GM21717 (cell line): Measurements from ENCODE around the gene DAB1.

Experiments
- ATAC-seq: cut with Tn5 transposase; IDR thresholded peaks from one replicate; pipeline ENCODE4 v1.9.1; 2021; ENCODE audit warnings: mild to moderate bottlenecking, moderate library complexity; ENCODE audit not compliant: unreplicated experiment

The DAB1 gene

DNA sequence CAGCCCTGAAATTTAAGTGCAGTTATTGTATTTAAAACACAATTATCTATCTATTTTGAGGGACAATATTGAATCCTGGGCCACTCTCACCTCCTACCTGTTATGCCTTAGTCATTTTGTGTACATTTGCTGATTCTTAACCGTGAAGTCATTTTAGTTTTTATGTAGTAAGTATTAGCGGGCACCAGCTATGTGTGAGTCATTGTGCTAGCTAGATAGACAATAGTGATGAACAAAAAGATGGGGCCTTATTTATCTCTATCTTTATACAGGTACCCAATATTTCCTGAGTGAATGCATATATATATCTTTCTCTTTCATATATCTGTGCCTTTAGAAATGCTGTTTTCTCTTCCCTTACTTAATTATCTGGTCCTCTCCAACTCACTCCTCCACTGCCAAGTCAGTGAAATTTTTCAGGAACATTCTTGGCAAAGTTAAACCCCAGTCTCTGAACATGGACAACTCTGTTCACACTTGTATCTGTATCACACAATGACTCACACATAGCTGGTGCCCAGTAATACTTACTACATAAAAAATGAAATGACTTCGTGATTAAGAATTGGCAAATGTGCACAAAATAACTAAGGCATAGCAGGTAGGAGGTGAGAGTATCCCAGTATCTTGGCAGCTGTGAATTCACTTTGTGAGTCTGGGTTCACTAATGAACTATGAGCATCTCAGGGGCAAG, 292.0 kb downstream of the DAB1 start:
- no peak for ATAC-seq

DNA sequence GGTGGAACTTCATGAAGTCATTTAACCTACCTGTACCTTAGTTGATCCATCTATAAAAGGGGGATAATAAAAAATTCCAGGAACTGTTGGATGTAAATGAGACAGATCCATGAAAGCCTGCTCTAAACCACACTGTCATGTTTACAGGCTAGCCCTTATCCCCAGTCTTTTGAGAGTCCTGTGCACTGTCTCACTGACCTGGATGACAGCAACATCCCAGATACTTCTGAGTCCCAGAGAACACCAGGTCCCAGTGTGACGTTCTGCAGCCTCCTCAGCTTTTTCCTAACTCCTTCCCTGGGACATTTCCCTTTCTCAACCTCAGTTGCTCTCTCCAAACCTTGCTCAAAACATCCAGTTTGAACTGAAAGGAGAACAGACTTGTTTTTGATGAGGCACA, 292.6 kb downstream of the DAB1 start:
- ATAC-seq = no peak

DNA sequence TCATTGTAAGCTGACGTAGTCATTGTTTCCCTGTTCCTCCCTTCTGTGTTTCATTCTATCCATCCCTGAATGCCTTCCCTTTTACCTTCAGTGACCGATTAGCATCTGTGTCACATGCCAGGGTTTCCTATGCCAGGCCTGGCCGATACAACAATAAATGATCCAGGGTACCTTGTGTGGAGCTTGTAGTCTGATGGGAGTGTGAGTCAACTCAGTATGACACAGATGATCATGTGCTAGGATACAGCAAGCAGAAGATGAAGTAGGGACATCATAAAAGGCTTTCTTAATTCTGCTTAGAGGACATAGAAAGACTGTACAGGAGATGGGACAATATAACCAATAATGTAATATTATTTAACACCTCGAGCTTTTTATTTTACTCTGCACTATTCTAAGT, 294.0 kb downstream of the DAB1 start:
- no peak for ATAC-seq

DNA sequence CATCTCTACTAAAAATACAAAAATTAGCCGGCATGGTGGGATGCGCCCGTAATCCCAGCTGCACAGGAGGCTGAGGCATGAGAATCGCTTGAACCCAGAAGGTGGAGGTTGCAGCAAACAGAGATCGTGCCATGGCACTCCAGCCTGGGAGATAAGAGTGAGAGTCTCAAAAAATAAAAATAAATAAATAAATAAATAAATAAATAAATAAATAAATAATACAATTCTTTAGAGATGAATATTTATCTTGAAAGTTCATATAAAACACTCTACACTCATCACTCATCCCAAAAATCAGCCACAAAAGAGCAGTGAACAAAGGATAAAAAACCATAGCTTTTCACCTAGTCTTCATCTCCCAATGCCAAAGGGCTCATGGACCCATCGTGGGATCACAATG, 295.9 kb downstream of the DAB1 start:
- no peak for ATAC-seq

DNA sequence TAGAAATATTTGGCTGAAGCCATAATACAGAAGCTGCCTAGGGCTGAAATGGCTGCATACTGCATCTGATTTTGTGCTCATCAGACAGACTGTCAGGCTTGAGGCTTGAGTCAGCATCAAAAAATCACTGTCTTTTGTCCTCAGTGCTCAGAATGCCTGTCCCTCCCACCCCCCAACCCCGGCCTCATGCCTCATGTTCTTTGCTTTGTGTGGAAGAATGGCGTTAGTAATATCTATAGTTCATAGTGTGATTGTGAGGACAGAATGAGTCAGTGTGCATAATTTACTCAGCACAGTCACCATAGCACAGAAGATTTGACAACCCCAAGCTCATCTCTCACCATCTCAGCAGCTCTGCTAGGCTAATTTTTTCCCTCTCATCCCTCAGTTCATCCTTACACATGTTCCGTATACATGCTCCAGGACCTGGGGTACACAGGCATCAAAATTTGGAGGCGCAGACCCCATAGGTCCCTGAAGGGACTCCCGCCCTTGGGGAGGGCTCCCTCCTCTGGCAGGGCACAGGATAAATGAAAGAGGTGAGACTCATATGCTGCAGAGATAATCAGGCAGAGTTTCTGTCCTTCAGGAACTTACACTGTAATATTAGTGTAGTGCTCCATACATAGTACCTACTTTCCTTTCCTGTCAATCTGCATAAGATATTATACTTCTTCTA, 299.0 kb downstream of the DAB1 start:
- no peak for ATAC-seq

DNA sequence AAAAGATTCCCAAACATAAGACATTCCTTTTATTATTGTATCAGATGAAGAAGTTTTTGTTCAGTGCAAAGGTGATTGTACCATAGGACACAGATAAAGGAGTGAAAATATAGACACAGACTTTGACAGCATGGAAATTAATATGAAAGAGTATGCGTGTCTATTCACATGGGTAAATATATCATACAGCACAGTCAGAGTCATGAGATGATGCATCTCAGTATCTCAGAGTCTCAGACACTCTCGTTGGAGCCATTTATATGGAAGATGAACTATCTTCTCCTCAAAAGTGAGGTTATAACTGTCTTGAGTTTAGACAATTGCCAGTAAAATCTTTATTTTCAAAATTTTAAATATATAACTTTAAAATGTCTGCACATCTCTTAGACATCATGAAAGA, 299.7 kb downstream of the DAB1 start:
- no peak for ATAC-seq

DNA sequence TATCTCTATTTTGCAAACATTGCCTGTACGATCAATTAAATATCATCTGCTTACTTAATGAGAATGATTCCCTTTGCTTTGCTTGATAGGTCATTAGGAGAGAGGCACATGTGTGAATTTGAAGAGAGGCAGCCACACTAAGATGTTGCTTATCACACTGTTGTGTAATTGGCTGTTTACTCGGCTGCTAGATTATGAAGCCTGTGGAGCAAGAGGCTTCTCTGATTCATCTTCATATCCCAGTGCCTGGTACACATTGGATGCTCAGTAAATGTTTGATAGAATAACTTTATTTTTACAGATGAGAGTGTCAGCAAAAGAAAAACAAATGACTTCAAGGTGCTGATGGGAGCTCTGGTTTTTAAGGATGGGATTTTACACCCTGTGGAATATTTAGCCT, 301.8 kb downstream of the DAB1 start:
- ATAC-seq = no peak

DNA sequence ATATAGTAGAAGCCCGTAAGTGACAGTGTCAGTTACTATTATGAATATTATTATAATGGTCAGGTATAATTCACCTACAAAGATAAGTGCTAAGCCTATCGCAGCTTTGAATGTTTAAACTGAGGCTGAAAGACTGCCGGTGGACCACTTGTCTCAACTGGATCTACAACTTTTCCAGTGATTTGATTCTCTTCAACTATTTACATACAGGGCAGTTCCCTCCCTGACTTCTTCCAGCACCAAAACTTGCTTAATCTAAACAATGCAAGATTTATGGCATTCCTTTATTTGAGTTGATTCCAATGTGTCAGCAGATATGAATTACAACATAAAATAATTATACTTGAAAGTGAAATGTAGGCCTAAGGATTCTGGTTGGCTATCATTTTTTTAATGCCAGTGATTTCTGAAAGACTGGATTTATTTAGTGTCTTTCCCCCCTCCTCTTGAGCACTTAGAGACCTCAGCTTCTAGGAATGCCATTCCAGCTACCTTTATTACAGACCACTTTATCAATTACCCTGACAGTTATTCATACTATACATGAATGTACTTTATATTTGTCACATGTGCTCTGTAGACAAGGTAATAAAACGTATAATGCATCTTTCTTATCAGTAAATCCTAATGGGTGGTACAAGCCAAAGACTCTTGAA, 304.8 kb downstream of the DAB1 start:
- ATAC-seq = no peak

DNA sequence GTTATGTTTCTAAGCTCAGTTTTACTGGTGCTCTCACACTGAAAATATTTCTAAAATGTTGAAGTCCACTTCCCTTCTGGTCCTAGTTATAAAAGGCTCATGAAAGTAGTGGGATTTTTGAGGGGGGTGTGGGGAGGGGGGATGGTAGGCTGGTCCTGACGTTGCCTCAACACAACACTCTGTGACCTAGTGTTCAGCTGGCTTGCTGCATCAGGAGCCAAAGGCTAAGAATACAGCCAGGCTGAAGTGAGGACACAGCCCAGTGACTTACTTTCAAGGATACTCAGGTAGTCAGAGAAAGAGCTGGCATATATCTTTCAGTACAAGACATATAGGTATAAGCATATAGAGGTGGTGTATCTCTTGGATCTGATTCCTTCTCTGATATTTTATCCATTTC, 306.1 kb downstream of the DAB1 start:
- no peak for ATAC-seq

DNA sequence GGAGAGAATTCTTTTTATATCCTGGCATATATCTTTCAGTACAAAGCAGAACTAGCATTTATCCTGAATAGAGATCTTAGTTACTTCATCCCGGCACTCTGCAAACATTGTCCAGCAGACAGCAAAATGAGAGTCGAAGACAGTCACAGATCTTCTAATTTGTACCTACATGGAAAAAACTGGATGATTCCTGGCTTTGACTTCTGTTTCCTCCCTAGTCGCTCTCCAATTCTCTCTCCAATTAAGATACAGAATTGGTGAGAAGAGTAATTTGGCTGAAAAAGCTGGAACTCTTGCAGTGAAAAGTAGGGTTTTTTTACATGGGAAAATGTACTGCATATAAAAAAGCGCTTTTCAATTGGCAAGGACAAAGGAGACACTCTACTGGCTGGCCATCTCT, 307.0 kb downstream of the DAB1 start:
- no peak for ATAC-seq

DNA sequence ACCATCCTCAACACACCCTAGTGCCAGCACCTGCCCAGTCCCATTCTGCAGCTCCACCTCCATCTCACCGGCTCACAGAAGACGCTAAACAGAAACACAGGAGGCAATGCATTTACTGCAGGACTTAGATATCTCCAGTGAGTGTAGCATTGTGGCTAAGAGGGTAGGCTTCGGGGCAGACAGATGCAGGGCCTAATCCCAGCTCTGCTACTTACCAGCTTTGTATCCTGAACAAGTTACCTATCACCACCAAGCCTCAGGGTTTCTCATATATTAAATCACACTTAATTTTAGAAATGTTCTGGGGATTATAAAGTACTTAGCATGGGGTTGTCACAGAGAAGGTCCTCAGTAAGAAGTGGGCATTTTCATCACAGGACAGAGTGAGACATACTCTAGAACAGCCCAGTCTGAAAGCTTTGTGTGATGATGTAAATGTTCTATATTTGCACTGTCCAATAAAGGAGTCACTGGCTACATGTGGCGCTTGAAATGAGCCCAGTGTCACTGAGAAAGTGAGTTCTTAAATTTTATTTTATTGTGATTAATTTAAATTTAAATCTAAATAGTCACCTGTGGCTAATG, 308.7 kb downstream of the DAB1 start:
- no peak for ATAC-seq

DNA sequence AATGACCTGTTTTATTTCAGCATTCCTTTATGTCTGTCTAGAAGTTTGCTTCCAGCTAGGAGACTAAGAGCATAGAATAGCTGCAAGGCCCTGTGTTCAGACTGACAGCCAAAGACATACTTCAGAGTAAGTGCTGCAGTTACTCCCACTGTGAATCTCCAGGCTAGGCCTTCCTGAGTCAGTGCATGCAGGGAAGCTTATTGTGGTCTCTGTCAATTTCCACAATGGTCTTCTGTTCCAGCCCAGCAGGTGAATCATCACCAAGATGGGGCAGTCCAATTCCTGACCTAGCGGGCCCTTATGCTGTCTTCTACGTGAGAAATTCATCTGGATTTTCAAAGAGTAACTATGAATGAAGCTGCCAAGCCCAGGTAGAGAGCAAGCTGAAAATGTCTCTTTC, 311.7 kb downstream of the DAB1 start:
- ATAC-seq = no peak

DNA sequence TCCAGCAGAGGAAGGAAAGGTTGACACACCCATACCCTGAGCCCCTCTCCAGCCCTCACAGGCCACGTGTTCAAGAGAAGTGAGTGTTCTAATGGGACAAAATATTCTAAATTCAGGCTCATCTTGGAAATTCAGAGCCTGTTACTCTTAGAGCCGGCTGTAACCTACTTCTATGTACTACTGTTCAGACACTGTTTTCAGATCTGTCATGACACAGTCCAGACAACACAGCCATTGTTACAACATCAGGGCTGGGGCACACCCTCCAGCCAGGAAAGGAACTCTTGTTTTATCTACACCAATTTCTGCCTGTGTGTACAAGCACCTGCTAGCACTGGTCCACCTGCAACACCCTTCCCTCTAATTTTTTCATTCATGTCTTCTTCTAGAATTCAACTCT, 312.7 kb downstream of the DAB1 start:
- no peak for ATAC-seq

DNA sequence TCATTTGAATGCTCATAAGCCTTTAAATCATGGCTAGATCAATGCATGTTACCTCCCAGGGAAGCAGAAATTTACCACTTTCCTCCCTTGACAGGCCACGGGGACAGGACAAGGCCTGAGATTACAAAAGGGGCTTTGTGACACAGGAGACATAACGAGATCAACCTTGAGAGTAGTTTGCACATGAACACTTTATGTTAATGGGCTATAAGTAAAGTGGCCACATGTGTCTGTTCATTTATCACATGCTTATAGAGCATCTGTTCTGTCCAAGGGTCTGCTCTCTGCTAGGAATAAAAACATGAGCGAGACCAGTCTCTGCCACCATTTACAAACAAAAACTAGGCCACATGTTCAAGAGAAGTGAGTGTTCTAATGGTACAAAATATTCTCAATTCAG, 314.0 kb downstream of the DAB1 start:
- no peak for ATAC-seq

DNA sequence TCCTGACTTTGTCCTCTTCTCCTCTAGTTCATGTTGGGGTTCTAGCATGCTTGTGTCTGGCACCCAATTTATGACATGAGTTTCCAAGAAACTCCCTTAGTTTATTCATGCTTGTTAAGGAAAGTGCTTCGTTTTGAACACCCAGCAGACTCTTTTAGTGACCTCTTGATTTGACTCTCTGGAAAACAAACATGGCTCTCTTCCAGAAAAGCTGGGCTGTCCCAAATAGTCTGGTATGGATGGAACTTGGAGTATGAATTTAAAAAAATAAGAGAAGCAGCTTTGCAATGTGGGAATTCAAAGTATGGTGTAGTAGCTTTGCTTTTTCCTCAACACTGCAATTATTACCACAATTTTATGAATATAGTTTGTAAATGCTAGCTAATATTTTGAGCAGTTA, 314.6 kb downstream of the DAB1 start:
- ATAC-seq = no peak

DNA sequence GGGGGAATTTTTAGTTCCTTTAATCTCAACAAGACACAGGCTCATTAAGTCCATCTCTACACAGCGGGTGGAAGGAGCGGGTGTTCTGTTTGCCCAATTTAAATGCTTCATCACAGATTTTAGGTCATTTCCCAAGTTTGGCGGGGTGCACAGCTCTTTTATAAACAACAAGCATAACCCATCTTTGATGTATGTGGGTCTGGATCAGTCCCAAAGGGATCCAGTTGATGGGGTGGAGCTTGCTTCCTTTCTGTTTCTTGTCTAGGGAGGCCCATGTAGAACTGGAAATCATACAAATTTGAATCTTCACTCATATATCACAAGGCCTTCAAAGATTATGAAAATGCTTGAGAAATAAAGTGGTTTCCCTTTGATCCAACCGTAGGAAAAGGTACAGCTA, 317.6 kb downstream of the DAB1 start:
- no peak for ATAC-seq

DNA sequence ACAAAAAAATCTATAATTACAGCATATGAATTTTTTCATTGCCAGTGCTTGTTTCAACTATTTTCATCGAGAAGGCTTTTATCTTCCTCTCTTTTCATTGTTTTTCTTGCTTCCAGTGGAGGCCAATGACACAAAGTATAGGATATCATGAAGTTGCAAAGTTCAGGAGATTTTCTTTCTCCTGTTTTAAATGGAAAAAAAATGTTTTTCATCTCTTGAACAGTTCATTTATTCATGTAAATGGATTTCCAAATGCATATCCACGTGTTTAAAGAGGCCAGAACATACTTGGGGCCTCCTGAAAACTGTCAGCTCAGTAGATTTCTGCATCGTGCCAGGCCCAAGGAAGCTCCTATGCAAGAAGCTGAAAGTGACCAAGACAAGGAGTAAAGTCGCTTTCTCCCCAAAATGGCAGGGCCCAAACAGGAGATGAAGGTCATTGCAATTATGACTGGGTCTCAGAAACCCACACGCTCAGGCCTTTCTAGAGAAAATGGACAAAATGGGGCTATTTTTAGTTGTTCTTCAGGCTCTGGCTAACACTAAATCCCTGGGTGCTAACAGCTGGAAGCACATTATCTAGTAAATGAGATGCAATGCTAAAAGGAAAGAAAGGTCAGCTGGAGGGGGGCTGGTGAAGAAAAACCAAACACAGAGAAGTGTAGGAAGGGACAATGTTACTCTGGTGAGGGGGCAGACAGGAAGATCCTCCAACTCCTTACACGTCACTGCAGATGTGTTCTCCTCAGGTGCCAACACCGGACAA, 321.1 kb downstream of the DAB1 start:
- ATAC-seq = no peak

DNA sequence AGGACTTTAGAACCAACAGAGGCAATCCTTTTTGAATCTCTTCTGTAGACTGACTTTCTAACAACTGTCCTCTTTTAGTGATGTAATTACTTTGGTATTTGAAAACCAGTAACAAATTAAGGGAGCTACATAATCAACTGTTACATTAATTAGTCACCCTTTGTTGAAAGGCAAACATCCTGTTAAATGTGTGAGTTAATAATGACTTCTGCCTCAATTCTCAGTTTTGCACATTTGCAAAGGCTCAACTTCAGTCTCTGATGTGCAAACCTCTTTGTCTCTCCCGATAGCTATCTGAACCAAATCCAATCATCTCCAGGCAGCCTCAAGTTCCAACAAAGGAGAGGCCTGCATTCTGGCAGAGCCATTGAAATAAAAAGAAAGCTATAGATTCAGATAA, 322.7 kb downstream of the DAB1 start:
- no peak for ATAC-seq

DNA sequence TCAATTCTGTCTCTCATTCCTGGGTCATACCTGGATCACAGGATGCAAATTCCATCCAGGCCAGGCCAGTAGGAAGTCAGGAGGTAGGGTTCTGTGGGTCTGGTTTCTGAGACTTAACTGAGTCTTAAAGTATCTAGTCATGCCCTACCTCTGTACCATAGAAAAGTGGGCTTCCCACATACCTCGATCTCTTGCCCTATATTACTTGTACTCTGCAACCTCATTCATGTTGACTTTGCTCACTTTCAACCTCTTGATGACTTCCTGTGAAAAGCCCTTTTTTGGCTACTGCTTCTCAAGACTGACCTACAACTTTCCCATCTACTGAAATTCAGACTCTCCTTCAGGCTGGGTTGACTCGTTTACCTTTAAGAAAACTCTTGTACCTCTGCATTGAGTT, 329.1 kb downstream of the DAB1 start:
- no peak for ATAC-seq

DNA sequence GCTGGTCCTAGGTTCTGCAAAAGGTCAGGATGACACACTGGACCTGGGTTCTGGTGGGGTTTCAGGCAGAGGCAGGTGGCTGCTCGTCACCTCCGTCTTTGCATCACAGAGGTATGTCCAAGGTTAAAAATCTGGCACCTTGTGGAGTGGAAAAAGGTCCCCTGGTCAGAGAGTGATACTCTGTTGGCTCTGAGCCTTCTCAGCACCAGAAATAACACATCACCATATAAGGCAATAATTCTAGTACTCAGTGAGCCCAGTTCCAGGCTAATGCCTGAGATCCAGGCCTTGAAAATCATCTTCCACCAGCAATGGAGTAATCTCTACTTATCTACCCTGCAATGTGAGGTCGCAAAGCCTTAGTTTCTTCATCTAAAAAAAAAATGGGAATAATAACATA, 330.7 kb downstream of the DAB1 start:
- no peak for ATAC-seq

DNA sequence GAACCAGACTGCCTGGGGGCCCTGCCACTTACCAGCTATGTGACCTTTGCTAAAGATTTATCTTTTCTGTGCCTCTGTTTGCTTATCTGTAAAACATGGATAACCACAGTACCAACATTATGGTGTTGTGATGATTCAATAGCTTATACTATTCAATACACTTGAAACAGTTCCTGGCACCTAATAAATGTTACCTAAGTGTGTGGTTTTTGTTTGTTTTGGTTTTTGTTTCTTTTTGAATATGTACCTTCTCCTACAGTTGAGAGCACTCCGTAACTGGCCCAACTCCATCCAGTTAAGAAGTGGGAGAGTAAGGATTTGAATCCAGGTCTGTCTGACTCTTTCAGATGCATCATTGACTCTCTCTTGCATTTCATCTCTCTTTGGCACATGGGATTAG, 332.2 kb downstream of the DAB1 start:
- no peak for ATAC-seq
